ENCODE measurements around the gene KATNAL1.

The KATNAL1 gene

GRCh38 chr13:30247406-30247805 is 59.9 kb downstream of the KATNAL1 start:
- TF ChIP-seq, protein P1, sequence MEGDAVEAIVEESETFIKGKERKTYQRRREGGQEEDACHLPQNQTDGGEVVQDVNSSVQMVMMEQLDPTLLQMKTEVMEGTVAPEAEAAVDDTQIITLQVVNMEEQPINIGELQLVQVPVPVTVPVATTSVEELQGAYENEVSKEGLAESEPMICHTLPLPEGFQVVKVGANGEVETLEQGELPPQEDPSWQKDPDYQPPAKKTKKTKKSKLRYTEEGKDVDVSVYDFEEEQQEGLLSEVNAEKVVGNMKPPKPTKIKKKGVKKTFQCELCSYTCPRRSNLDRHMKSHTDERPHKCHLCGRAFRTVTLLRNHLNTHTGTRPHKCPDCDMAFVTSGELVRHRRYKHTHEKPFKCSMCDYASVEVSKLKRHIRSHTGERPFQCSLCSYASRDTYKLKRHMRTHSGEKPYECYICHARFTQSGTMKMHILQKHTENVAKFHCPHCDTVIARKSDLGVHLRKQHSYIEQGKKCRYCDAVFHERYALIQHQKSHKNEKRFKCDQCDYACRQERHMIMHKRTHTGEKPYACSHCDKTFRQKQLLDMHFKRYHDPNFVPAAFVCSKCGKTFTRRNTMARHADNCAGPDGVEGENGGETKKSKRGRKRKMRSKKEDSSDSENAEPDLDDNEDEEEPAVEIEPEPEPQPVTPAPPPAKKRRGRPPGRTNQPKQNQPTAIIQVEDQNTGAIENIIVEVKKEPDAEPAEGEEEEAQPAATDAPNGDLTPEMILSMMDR (conservative IDR thresholded peaks at IDR 0.05; ENCODE audit: low read depth) = no peak
- DNase-seq (ENCODE audit: low spot score) = no peak
- no peak overlapping the region for H3K27ac ChIP-seq
- POLR2A ChIA-PET (ENCODE audit: low non-redundant PET) = no interaction called here
- CTCF ChIA-PET = interaction anchor here (0.7 kb wide), 1 partner anchor 368 kb away, joined by 5 read pairs; no protein-coding TSS in a partner anchor

- ChIA-PET POLR2A (ENCODE audit: low non-redundant PET) (no interaction called here), CTCF (interaction anchor here (0.8 kb wide), 1 partner anchor 1028 kb away, joined by 3 read pairs; no protein-coding TSS in a partner anchor)
- H3K27ac ChIP-seq = no peak overlapping the region
- TF ChIP-seq, protein P1 (conservative IDR thresholded peaks at IDR 0.05; ENCODE audit: low read depth) = no peak
- no peak for DNase-seq (ENCODE audit: low spot score)
These were observed 65.8 kb downstream of the KATNAL1 start for GRCh38 chr13:30241532-30241931.

DNA sequence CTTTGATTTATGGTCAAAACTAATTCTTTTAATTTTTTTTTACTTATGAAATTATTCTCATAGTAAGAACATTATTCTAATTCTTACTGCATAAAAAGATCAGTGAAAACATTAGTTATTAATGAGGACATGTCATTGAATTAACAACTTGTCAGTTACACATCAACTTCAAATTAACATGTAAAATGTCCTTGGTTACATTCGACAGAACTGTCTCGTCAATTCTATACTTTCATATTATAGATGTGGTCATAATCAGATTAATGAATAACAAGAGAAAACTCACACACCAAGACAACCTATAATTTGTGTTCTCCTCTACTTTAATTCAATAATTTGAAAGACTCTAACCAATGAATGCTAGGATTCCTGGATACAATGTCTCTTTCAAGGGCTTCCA is 66.7 kb downstream of the KATNAL1 start:
- POLR2A ChIA-PET (ENCODE audit: low non-redundant PET) = no interaction called here
- no peak overlapping the region for H3K27ac ChIP-seq
- no peak for DNase-seq (ENCODE audit: low spot score)
- CTCF ChIA-PET = no interaction called here
- TF ChIP-seq, protein P1 (conservative IDR thresholded peaks at IDR 0.05; ENCODE audit: low read depth) = no peak

DNA sequence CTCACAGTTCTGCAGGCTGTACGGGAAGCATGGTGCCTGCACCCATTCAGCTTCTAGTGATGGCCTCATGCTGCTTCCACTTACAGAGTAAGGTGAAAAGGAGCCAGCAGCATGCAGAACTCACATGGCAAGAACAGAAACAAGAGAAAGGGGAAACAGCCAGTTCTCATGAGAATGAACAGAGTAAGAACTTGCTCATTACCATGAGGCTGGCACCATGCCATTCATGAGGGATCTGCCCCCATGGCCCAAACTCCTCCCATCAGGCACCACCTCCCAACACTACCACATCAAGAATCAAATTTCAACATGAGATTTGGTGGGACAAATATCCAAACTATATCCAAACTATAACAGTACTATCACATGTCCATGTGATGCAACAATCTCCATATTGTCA is 72.1 kb downstream of the KATNAL1 start:
- TF ChIP-seq, protein P1 (conservative IDR thresholded peaks at IDR 0.05; ENCODE audit: low read depth) = no peak
- CTCF ChIA-PET = interaction anchor here (0.5 kb wide), 1 partner anchor 764 kb away, joined by 5 read pairs; no protein-coding TSS in a partner anchor

DNA sequence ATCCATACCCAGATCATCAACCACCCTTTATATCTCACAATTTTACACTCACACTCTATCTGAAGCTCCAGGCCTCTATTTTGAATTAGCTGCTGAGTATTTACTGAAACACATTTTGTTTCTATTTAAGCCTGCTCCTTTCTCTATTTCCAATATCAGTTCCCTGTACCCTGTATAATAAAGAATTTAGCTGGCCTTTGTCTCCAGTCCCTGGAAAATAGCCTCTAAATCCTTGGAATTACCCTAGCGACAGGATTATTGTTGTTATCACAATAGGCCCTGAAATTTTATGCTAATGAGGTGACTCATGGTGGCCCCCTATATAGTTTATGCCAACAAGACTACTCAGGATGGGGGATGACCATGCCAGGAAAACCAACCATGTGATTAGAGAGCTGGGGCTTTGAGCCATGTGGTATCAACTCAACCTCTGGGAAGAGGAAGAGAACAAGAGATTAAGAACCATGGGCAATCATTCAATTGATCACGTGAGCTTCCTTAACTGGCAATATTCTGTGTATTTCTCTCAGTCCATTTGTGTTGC is 72.7 kb downstream of the KATNAL1 start:
- ChIA-PET CTCF (interaction anchor here (0.5 kb wide), 1 partner anchor 764 kb away, joined by 5 read pairs; no protein-coding TSS in a partner anchor), POLR2A (ENCODE audit: low non-redundant PET) (no interaction called here)
- TF ChIP-seq, protein P1 (conservative IDR thresholded peaks at IDR 0.05; ENCODE audit: low read depth) = no peak
- DNase-seq (ENCODE audit: low spot score) = no peak
- no peak overlapping the region for H3K27ac ChIP-seq

More for the DNA sequence above, 72.1 kb downstream of the KATNAL1 start:
- POLR2A ChIA-PET (ENCODE audit: low non-redundant PET) = no interaction called here
- DNase-seq (ENCODE audit: low spot score) = no peak
- no peak overlapping the region for H3K27ac ChIP-seq

DNA sequence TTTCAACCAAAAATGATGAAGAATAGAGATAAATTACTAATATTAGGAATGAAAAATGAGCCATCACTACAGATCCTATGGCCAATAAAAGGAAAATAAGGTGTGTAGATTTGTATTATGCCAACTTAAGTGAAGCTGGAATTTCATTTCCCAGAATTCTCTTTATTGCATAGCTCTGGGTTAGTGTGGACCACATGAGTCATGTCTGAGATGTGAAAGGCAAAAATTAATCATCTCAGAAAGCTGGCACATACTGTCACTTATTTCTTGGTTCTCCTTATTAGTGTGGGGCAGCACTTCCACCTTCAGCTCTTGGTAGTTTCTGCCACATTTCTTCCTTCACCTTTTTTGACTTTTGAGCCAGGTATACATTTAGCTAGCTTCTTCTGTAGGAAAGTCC is 82.6 kb downstream of the KATNAL1 start:
- CTCF ChIA-PET = interaction anchor here (0.5 kb wide), 1 partner anchor 349 kb away, joined by 3 read pairs; no protein-coding TSS in a partner anchor
- no peak overlapping the region for H3K27ac ChIP-seq
- POLR2A ChIA-PET (ENCODE audit: low non-redundant PET) = no interaction called here
- TF ChIP-seq, protein P1 (conservative IDR thresholded peaks at IDR 0.05; ENCODE audit: low read depth) = no peak
- DNase-seq (ENCODE audit: low spot score) = peak; percentile 47

Measured in RWPE1 (cell line).